Stimulated activated CD4-positive, alpha-beta T cell treated with anti-CD3 and anti-CD28 coated beads, Interleukin-2, amount 100 ng/mL, for 4 hours (primary cell): Measurements from ENCODE around the gene USP10.
"Not testable (repeated sequence)": the region's sequence is repeated elsewhere in the genome, so short reads cannot be mapped to it uniquely, and the experiment has no call there.

ENCODE experiments used
- DNase-seq: peaks from one replicate; pipeline ENCODE4 v3.0.0-alpha.2; 2020; ENCODE audit warnings: low read depth

The USP10 gene

GRCh38 chr16:84673203-84673535, 26.6 kb upstream of the USP10 start:
- no peak for DNase-seq

- DNase-seq: no peak
Measured at GRCh38 chr16:84673561-84673960, 26.2 kb upstream of the USP10 start.

DNA sequence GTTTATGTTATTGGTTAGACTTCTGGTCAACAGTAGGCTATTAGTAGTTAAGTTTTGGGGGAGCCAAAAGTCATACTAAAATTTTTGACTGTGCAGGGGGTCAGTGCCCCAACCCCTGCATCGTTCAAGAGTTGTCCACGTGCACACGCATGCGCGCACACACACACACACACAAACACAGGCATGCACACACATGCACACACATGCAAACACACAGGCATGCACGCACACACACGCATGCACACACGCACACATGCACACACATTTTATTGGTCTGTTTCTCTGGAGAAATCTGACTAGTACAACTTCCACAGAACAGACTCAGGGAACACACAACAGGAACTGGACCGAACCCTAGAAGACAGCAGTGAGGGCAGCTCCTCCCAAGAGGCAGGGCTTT, 24.4 kb upstream of the USP10 start:
- DNase-seq: no peak

GRCh38 chr16:84675884-84676283, 23.9 kb upstream of the USP10 start:
- no peak for DNase-seq

GRCh38 chr16:84677017-84677803, 22.6 kb upstream of the USP10 start:
- no peak for DNase-seq

DNA sequence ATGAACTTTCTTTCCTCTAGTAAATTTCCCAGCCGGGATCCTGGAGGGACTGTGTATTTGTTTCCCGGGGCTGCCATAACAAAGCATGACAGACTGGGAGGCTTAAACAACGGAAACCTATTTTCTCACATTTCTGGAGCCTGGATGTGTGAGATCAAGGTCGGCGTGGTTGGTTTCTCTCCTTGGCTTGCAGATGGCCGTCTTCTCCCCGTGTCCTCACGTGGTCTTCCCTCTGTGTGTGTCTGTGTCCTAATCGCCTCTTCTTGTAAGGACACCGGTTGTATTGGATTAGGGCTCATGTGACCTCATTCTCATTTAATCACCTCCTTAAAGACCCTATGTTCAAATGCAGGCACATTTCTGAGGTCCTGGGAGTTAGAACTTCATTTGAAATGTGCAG, 22.0 kb upstream of the USP10 start:
- DNase-seq: no peak

GRCh38 chr16:84678541-84678940, 21.3 kb upstream of the USP10 start:
- DNase-seq: no peak

DNA sequence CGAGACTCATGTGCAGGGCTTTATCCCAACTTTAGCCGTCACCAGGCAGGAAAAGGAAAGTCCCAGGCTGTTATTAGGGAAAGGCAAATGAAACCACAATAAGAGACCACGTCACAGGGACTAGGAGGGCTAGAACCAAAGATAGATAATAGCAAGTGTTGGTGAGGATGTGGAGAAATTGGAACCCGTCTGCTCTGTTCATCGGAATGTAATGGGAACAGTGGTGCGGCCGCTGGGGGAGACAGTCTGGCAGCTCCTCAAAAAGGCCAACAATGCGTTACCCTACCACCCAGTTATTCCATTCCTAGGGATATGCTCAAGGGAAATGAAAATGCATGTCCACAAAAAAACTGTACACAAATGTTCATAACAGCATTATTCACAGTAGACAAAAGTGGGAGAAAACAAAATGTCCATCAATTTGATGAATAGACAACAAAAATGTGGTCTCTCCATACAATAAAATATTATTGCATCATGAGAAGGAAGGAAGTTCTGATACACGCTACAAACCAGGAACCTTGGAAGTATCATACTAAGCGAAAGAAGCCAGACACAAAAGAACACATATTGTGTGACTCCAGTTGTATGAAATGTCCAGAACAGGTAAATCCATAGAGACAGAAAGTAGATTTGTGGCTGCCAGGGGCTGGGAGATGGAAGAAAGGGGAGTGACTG, 19.5 kb upstream of the USP10 start:
- no peak for DNase-seq

GRCh38 chr16:84680843-84681629, 18.8 kb upstream of the USP10 start:
- DNase-seq: no peak

DNA sequence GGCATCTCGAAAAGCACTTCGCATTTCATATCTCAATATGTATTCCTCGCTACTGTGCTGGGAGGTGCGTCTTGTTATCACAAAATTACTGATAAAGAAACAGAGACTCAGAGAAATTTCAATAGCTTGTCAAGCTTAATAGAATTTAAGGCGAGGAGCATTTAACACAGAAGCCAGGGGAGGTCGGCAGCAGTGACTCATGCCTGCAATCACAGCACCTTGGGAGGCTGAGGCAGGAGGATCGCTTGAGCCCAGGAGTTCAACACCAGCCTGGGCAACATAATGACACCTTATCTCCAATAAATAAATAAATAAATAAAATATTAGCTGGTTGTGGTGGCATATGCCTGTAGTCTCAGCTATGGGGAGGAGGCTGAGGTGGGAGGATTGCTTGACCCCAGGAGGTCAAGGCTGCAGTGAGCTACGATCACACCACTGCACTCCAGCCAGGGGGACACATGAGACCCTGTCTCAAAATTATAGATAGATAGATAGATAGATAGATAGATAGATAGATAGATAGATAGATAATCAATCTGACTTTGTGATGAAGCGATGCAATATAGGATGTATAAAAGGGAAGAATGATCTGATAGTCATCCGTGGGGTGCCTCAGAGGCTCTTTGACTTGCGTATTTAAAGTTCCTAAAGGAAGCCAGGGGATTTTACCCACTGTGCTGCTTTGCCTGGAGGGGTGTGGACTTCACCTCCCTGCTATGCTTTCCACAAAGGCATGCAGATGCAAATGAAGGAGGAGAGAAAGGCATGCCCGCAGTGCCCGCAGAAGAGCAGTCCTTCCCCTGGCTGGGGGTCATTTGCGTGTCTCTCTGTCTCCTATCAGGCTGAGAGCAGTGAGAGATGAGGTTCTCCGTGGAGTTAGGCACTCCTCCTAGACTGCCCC, 15.9 kb upstream of the USP10 start:
- DNase-seq: no peak

DNA sequence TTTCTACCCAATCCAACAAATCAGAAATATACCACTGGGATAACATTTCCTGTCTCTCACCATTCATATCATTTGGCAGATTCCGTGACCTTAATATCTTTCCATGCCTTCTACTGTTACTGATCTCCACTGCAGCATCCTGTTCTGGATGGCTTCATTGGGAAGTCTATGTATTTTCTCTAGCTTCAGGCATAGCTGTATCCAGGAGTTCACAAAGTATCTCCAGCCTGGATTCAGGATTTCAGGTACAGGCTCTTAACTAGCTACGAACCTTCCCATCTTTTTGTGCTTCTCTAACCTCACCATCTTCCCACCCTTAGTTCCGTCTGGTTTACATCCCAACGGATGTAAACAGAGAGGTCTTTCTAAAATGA, 15.2 kb upstream of the USP10 start:
- DNase-seq: no peak

GRCh38 chr16:84685210-84685609, 14.6 kb upstream of the USP10 start:
- no peak for DNase-seq

DNA sequence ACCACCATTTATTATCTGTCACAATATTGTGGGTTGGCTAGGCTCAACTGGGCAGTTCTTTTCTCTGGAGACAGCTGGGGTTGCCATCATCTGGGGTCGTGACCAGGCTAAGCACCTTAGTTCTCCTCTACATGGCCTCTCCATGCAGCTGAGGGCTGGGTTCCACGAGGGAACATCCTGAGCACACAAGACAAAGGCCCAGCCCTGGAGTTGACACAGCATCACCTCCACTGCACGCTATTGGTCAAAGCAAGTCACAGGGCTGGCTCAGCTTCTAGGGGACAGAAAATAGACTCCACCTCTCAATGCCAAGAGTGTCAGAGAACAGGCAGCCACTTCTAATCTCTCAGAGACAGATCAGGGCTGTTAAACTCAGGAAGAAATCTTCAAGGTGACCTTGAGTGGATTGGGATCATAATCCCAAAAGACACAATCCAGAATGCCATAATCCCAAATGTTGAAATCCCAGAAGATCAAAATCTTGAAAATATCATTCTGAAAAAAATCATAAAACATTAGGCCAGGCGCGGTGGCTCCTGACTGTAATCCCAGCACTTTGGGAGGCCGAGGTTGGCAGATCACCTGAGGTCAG, 13.0 kb upstream of the USP10 start:
- no peak for DNase-seq

- no peak for DNase-seq
Measured at GRCh38 chr16:84687715-84688114, 12.1 kb upstream of the USP10 start.

- not testable (repeated sequence) for DNase-seq
Measured at GRCh38 chr16:84688163-84688562, 11.6 kb upstream of the USP10 start.

GRCh38 chr16:84689111-84689510, 10.7 kb upstream of the USP10 start:
- DNase-seq: no peak

GRCh38 chr16:84690088-84690819, 9.5 kb upstream of the USP10 start:
- DNase-seq: no peak

- DNase-seq: no peak
Measured at GRCh38 chr16:84692451-84693214, 7.2 kb upstream of the USP10 start.

- DNase-seq: not testable (repeated sequence)
Measured at GRCh38 chr16:84693869-84694268, 5.9 kb upstream of the USP10 start.

DNA sequence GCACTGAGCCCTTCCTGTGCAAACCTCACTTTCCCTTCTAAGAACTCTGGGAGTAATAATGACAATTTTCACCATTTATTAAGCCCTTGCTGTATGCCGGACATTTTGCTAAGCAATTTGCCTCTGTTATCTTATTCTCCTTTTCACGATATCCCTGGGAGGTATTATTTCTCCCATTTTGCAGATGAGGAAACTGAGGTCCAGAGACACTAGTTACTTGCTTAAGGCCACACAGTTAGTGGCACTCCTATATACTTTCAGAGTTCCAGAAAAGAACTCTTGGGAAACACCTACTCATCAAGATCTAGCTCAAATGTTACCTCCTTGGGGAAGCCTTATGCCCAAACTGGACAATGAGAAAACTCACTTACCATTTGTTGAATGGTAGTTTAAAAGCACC, 4.8 kb upstream of the USP10 start:
- no peak for DNase-seq
